Progenitor cell of endocrine pancreas (in vitro differentiated cells): ENCODE measurements around the gene SND1. TPM values are rescaled to one million over a fixed set of nuclear protein-coding genes. Genes with fewer than 3 reads are reported as not detected.

Experiments
- DNase-seq: peaks from one replicate; pipeline ENCODE4 v3.0.0; 2021; ENCODE audit warnings: low spot score; ENCODE audit not compliant: unreplicated experiment
- H3K27ac Mint-ChIP-seq: 2 replicates; pipeline ENCODE4 v1.8.0; 2021; ENCODE audit warnings: mild to moderate bottlenecking, moderate library complexity, mixed read lengths
- H3K27me3 Mint-ChIP-seq: 2 replicates; pipeline ENCODE4 v1.8.0; 2021; ENCODE audit warnings: mixed read lengths
- H3K36me3 Mint-ChIP-seq: 2 replicates; pipeline ENCODE4 v1.8.0; 2022; ENCODE audit warnings: mixed read lengths; ENCODE audit not compliant: insufficient read depth
- H3K4me1 Mint-ChIP-seq: 2 replicates; pipeline ENCODE4 v1.8.0; 2021; ENCODE audit warnings: low read depth, mixed read lengths
- H3K4me3 Mint-ChIP-seq: 2 replicates; pipeline ENCODE4 v1.8.0; 2021; ENCODE audit warnings: low read depth, mild to moderate bottlenecking, moderate library complexity, mixed read lengths
- H3K9me3 Mint-ChIP-seq: 2 replicates; pipeline ENCODE4 v1.8.0; 2021; ENCODE audit warnings: low read depth, mixed read lengths
- CTCF ChIP-seq: fragments of 200-600 bp; sonication (generic); IDR thresholded peaks from one replicate; pipeline ENCODE4 v1.5.0; 2021; ENCODE audit warnings: antibody characterized with exemption, mild to moderate bottlenecking; ENCODE audit not compliant: unreplicated experiment
- total RNA-seq: library from RNA; stranded (reverse); gene quantifications from 2 replicates; pipeline ENCODE4 v1.2.1, GENCODE V29; 2021

The SND1 gene
- total RNA-seq, 1 donor from 2014 or later = 213 TPM

- Mint-ChIP-seq H3K27me3 (no peaks in the 10 kb centered on the region), H3K36me3 (peaks cover 18% of the 10 kb centered on the region), H3K4me1 (no peaks in the 10 kb centered on the region), H3K27ac (no peak overlapping the region), H3K4me3 (no peak overlapping the region), H3K9me3 (no peaks in the 10 kb centered on the region)
- no peak for TF ChIP-seq CTCF
- DNase-seq = no peak
These were observed 438.5 kb downstream of the SND1 start for GRCh38 chr7:128090492-128090891.

- no peaks in the 10 kb centered on the region for H3K9me3 Mint-ChIP-seq
- no peak for TF ChIP-seq CTCF
- peaks cover 21% of the 10 kb centered on the region for H3K36me3 Mint-ChIP-seq
- H3K4me3 Mint-ChIP-seq = no peak overlapping the region
- H3K27ac Mint-ChIP-seq = no peak overlapping the region
- H3K27me3 Mint-ChIP-seq = no peaks in the 10 kb centered on the region
- no peaks in the 10 kb centered on the region for H3K4me1 Mint-ChIP-seq
- DNase-seq = no peak
These were observed 439.1 kb downstream of the SND1 start for GRCh38 chr7:128091106-128091505.

GRCh38 chr7:128092221-128092620 is 440.2 kb downstream of the SND1 start:
- Mint-ChIP-seq H3K36me3 (peaks cover 23% of the 10 kb centered on the region), H3K27ac (no peak overlapping the region), H3K4me3 (no peak overlapping the region), H3K27me3 (no peaks in the 10 kb centered on the region), H3K9me3 (no peaks in the 10 kb centered on the region), H3K4me1 (no peaks in the 10 kb centered on the region)
- no peak for DNase-seq
- TF ChIP-seq CTCF = no peak

GRCh38 chr7:128093614-128094570 is 441.9 kb downstream of the SND1 start:
- Mint-ChIP-seq H3K4me1 (no peaks in the 10 kb centered on the region), H3K27ac (no peak overlapping the region), H3K27me3 (no peaks in the 10 kb centered on the region), H3K4me3 (no peak overlapping the region), H3K36me3 (peaks cover 20% of the 10 kb centered on the region), H3K9me3 (no peaks in the 10 kb centered on the region)
- TF ChIP-seq CTCF = no peak
- DNase-seq = no peak

- no peak for DNase-seq
- Mint-ChIP-seq H3K36me3 (peaks cover 17% of the 10 kb centered on the region), H3K4me1 (no peaks in the 10 kb centered on the region), H3K27me3 (no peaks in the 10 kb centered on the region), H3K4me3 (no peak overlapping the region), H3K9me3 (no peaks in the 10 kb centered on the region), H3K27ac (no peak overlapping the region)
- TF ChIP-seq CTCF = no peak
These were observed 442.7 kb downstream of the SND1 start for GRCh38 chr7:128094686-128095085.
